Parathyroid adenoma (tissue), 2 donors: Measurements from ENCODE around the gene IQCN.
A peak's percentile ranks its signal among the peaks of the same experiment; 100 is the strongest.

Experiments
- H2AFZ ChIP-seq: fragments of 300-600 bp; sonication (generic); one replicate; pipeline ENCODE4 v1.7.0; 2017; ENCODE audit warnings: antibody characterized with exemption, mild to moderate bottlenecking
- H3K27ac ChIP-seq: fragments of 300-600 bp; sonication (generic); one replicate; pipeline ENCODE4 v1.7.0; 2017
- H3K27me3 ChIP-seq: fragments of 300-600 bp; sonication (generic); one replicate; pipeline ENCODE4 v1.7.0; 2017; ENCODE audit warnings: low read length; ENCODE audit not compliant: control insufficient read depth, insufficient read depth
- H3K36me3 ChIP-seq: fragments of 300-600 bp; sonication (generic); one replicate; pipeline ENCODE4 v1.7.0; 2017; ENCODE audit warnings: low read length; ENCODE audit not compliant: control insufficient read depth, insufficient read depth
- H3K4me1 ChIP-seq: fragments of 300-600 bp; sonication (generic); one replicate; pipeline ENCODE4 v1.7.0; 2017; ENCODE audit warnings: control low read depth
- H3K4me2 ChIP-seq: fragments of 300-600 bp; sonication (generic); one replicate; pipeline ENCODE4 v1.7.0; 2017; ENCODE audit warnings: low read length
- H3K4me3 ChIP-seq: fragments of 300-600 bp; sonication (generic); one replicate; pipeline ENCODE4 v1.7.0; 2017; ENCODE audit warnings: low read depth, low read length
- H3K79me2 ChIP-seq: fragments of 300-600 bp; sonication (generic); one replicate; pipeline ENCODE4 v1.7.0; 2017; ENCODE audit warnings: control low read depth
- H3K9ac ChIP-seq: fragments of 300-600 bp; sonication (generic); one replicate; pipeline ENCODE4 v1.7.0; 2017; ENCODE audit warnings: mild to moderate bottlenecking
- H3K9me3 ChIP-seq: fragments of 300-600 bp; sonication (generic); one replicate; pipeline ENCODE4 v1.7.0; 2017; ENCODE audit warnings: low read length; ENCODE audit not compliant: control insufficient read depth
- TF ChIP-seq, protein P1 (sequence below): fragments of 300-600 bp; sonication (generic); IDR thresholded peaks from one replicate; pipeline ENCODE4 v1.7.0; 2017; ENCODE audit warnings: antibody characterized with exemption, mild to moderate bottlenecking
- donor health status: primary hyperparathyroidism.

IQCN gene

DNA sequence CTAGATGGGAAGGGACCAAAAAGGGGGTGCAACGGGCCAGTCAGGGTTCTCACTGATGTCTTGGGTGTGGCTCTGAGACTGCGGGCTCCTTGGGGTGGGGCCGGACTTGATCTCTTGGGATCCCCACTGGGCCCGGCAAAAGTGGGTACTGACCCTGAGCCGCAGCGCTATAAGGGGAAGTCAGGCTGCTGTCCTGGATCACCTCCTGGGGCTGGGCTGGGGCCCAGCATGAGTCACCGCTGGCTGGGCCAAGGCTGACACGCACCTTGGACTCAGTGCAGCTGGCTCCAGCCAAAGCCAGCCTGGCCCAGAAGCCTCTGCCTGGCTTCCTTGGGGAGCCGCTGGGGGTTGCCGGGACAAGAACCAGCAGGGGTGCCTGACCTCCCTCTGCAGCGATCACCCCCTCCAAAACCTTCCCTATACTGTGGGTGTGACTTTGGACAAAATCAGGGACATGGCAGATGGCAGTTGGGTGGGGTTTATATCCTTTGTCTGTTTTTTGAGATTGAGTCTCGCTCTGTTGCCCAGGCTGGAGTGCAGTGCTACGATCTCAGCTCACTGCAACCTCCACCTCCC is 617 bp upstream of the IQCN start:
- H2AFZ ChIP-seq: no peak overlapping the region
- no peak overlapping the region for H3K9ac ChIP-seq
- peaks cover 4% of the 10 kb centered on the region for H3K36me3 ChIP-seq
- H3K9me3 ChIP-seq: no peaks in the 10 kb centered on the region
- peaks cover 29% of the 10 kb centered on the region for H3K4me1 ChIP-seq
- H3K4me3 ChIP-seq: no peak overlapping the region
- H3K27me3 ChIP-seq: no peaks in the 10 kb centered on the region
- H3K4me2 ChIP-seq: no peak overlapping the region
- TF ChIP-seq, protein P1, sequence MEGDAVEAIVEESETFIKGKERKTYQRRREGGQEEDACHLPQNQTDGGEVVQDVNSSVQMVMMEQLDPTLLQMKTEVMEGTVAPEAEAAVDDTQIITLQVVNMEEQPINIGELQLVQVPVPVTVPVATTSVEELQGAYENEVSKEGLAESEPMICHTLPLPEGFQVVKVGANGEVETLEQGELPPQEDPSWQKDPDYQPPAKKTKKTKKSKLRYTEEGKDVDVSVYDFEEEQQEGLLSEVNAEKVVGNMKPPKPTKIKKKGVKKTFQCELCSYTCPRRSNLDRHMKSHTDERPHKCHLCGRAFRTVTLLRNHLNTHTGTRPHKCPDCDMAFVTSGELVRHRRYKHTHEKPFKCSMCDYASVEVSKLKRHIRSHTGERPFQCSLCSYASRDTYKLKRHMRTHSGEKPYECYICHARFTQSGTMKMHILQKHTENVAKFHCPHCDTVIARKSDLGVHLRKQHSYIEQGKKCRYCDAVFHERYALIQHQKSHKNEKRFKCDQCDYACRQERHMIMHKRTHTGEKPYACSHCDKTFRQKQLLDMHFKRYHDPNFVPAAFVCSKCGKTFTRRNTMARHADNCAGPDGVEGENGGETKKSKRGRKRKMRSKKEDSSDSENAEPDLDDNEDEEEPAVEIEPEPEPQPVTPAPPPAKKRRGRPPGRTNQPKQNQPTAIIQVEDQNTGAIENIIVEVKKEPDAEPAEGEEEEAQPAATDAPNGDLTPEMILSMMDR: no peak
- peak overlapping the region; percentile 58 for H3K27ac ChIP-seq
- H3K79me2 ChIP-seq: peaks cover 14% of the 10 kb centered on the region

DNA sequence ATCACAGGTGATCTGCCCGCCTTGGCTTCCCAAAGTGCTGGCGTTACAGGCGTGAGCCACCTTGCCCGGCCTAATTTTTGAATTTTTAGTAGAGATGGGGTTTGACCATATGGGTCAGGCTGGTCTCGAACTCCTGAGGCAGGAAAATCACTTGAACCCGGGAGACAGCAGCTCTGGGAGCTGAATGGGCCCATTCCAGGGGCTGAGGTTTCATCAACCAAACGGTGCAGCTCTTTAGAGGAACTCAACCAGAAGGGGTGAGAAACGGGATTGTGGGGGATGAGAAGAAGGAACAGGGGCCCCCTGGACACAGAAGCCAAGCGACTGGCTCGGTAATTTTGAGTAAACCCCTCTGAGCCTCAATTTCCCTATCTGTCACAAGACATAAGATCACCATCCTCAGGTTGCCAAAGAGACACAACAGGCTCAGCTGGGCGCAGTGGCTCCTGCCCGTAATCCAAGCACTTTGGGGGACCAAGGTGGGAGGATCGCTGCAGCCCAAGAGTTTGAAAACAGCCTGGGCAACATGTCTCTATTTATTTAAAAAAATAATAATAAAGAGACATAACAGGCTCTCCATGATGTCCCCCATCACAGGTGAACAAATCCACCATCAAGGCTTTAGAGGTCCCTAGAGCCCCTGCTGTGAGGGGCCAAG is 562 bp downstream of the IQCN start:
- Histone ChIP-seq H3K79me2 (peaks cover 6% of the 10 kb centered on the region), H3K36me3 (peaks cover 2% of the 10 kb centered on the region), H2AFZ (no peak overlapping the region), H3K27me3 (no peaks in the 10 kb centered on the region), H3K4me2 (no peak overlapping the region), H3K4me1 (peaks cover 26% of the 10 kb centered on the region), H3K9me3 (no peaks in the 10 kb centered on the region), H3K4me3 (no peak overlapping the region), H3K27ac (no peak overlapping the region), H3K9ac (no peak overlapping the region)
- TF ChIP-seq, protein P1: no peak

DNA sequence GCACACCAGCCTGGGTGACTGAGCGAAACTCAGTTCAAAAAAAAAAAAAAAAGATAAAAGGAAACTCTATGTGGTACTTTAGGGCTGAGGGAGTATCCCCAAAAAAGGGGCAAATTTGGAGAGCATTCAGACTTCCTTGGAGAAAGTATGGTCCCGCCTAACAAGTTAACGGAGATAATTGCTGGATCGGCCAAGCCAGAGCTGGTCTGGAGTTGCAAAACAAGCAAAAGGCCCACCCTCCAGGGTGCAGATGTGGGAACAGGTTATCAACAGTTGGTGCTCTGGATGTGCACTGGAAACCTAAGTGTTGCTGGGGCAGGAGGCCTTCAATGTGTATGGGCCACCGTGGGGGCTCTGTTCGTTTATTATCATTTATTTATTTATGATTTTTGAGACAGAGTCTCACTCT is 2.8 kb downstream of the IQCN start:
- Histone ChIP-seq H3K4me2 (no peak overlapping the region), H3K4me1 (peaks cover 15% of the 10 kb centered on the region), H3K79me2 (peaks cover 4% of the 10 kb centered on the region), H3K27me3 (no peaks in the 10 kb centered on the region), H3K4me3 (no peak overlapping the region), H3K27ac (no peak overlapping the region), H2AFZ (no peak overlapping the region), H3K9ac (no peak overlapping the region), H3K9me3 (no peaks in the 10 kb centered on the region), H3K36me3 (no peaks in the 10 kb centered on the region)
- TF ChIP-seq, protein P1: no peak

DNA sequence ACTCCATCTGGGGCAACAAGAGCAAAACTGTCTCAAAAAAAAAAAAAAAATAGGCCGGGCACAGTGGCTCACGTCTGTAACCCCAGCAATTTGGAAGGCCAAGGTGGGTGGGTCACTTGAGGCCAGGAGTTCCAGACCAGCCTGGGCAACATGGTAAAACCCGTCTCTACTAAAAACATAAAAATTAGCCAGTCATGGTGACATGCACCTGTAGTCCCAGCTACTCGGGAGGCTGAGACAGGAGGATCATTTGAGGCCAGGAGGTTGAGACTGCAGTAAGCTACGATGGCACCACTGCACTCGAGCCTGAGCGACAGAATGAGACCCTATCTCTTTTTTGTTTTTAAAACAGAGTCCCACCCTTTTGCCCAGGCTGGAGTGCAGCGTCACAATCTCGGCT is 3.9 kb downstream of the IQCN start:
- no peaks in the 10 kb centered on the region for H3K36me3 ChIP-seq
- H3K4me3 ChIP-seq: no peak overlapping the region
- H3K4me1 ChIP-seq: peaks cover 14% of the 10 kb centered on the region
- no peak overlapping the region for H3K9ac ChIP-seq
- no peak overlapping the region for H2AFZ ChIP-seq
- no peak overlapping the region for H3K27ac ChIP-seq
- no peaks in the 10 kb centered on the region for H3K27me3 ChIP-seq
- no peak overlapping the region for H3K4me2 ChIP-seq
- H3K9me3 ChIP-seq: no peaks in the 10 kb centered on the region
- H3K79me2 ChIP-seq: no peaks in the 10 kb centered on the region
- TF ChIP-seq, protein P1: no peak
